OCI-LY3 (cell line): Measurements from ENCODE around the gene CXCR1.

Experiments used
- H2AFZ ChIP-seq: fragments of 200-600, 300-600 bp; shearing (Covaris generic); 2 replicates; pipeline ENCODE4 v1.6.0; 2014; ENCODE audit warnings: antibody characterized with exemption, low read depth, low read length
- H3K27ac ChIP-seq: fragments of 200-600, 300-600 bp; sonication (generic); 2 replicates; pipeline ENCODE4 v1.5.1; 2014; ENCODE audit warnings: mild to moderate bottlenecking, low read length, moderate library complexity, mixed read lengths
- H3K27me3 ChIP-seq: fragments of 200-600, 300-600 bp; sonication (generic); 2 replicates; pipeline ENCODE4 v1.6.1; 2014; ENCODE audit warnings: low read depth, low read length, mixed read lengths
- H3K36me3 ChIP-seq: fragments of 200-600, 300-600 bp; sonication (generic); replicated peaks from 2 replicates; pipeline ENCODE3; 2014; ENCODE audit warnings: low read depth, low read length, mixed read lengths
- H3K4me1 ChIP-seq: fragments of 300-600, 200-600 bp; sonication (generic); 2 replicates; pipeline ENCODE4 v1.6.1; 2014; ENCODE audit warnings: low read length, mixed read lengths
- H3K4me2 ChIP-seq: fragments of 200-600, 300-600 bp; sonication (generic); 2 replicates; pipeline ENCODE4 v1.6.1; 2014; ENCODE audit warnings: low read length, mixed read lengths
- H3K4me3 ChIP-seq: fragments of 300-600, 200-600 bp; sonication (generic); 2 replicates; pipeline ENCODE4 v1.5.1; 2014; ENCODE audit warnings: antibody characterized with exemption, mild to moderate bottlenecking, low read length, moderate library complexity
- H3K79me2 ChIP-seq: fragments of 300-600, 200-600 bp; shearing (Covaris generic); 2 replicates; pipeline ENCODE4 v1.6.1; 2014; ENCODE audit warnings: mild to moderate bottlenecking, low read length, mixed read lengths
- H3K9ac ChIP-seq: fragments of 300-600, 200-600 bp; shearing (Covaris generic); 2 replicates; pipeline ENCODE4 v1.6.0; 2014; ENCODE audit warnings: mild to moderate bottlenecking, low read length, moderate library complexity
- H3K9me3 ChIP-seq: fragments of 200-600, 300-600 bp; shearing (Covaris generic); 2 replicates; pipeline ENCODE4 v1.6.1; 2014; ENCODE audit warnings: low read length, mixed read lengths; ENCODE audit not compliant: insufficient read depth
- H4K20me1 ChIP-seq: fragments of 200-600, 300-600 bp; sonication (generic); 2 replicates; pipeline ENCODE4 v1.6.1; 2016; ENCODE audit warnings: low read length, mixed read lengths; ENCODE audit not compliant: insufficient read depth
- CTCF ChIP-seq: fragments of 200-600, 300-600 bp; sonication (generic); IDR thresholded peaks from 2 replicates; pipeline ENCODE4 v1.5.1; 2014; ENCODE audit warnings: antibody characterized with exemption, low read length, low read depth
- EZH2phosphoT487 ChIP-seq: fragments of 200-600 bp; shearing (Covaris generic); IDR thresholded peaks from 2 replicates; pipeline ENCODE4 v1.6.1; 2018; ENCODE audit warnings: antibody characterized with exemption, mixed run types, low read depth

CXCR1 gene

GRCh38 chr2:218188528-218188927, 21.8 kb upstream of the CXCR1 start:
- Histone ChIP-seq H3K4me1 (peaks cover 10% of the 10 kb centered on the region), H3K4me3 (no peak overlapping the region), H3K4me2 (no peak overlapping the region), H3K27me3 (no peaks in the 10 kb centered on the region), H3K79me2 (no peaks in the 10 kb centered on the region), H2AFZ (no peak overlapping the region), H3K27ac (no peak overlapping the region), H3K9me3 (no peaks in the 10 kb centered on the region), H4K20me1 (no peaks in the 10 kb centered on the region), H3K9ac (no peak overlapping the region), H3K36me3 (no peaks in the 10 kb centered on the region)
- TF ChIP-seq EZH2phosphoT487 (no peak), CTCF (no peak)

GRCh38 chr2:218187296-218188015, 20.7 kb upstream of the CXCR1 start:
- TF ChIP-seq EZH2phosphoT487 = no peak
- TF ChIP-seq CTCF = no peak
- H3K9ac ChIP-seq = no peak overlapping the region
- H2AFZ ChIP-seq = no peak overlapping the region
- H3K79me2 ChIP-seq = no peaks in the 10 kb centered on the region
- H3K4me1 ChIP-seq = peaks cover 10% of the 10 kb centered on the region
- no peak overlapping the region for H3K4me3 ChIP-seq
- H3K9me3 ChIP-seq = no peaks in the 10 kb centered on the region
- peaks cover 4% of the 10 kb centered on the region; the same call in 1 of the 2 replicates for H3K27me3 ChIP-seq
- no peak overlapping the region for H3K4me2 ChIP-seq
- H4K20me1 ChIP-seq = no peaks in the 10 kb centered on the region
- H3K36me3 ChIP-seq = no peaks in the 10 kb centered on the region
- no peak overlapping the region for H3K27ac ChIP-seq

GRCh38 chr2:218186876-218187275, 20.1 kb upstream of the CXCR1 start:
- no peaks in the 10 kb centered on the region for H3K36me3 ChIP-seq
- H3K4me2 ChIP-seq = peak overlapping the region; percentile 51; the same call in 1 of the 2 replicates
- H3K4me1 ChIP-seq = peaks cover 10% of the 10 kb centered on the region
- peaks cover 4% of the 10 kb centered on the region; the same call in 1 of the 2 replicates for H3K27me3 ChIP-seq
- peak overlapping the region; percentile 59 for H2AFZ ChIP-seq
- H4K20me1 ChIP-seq = no peaks in the 10 kb centered on the region
- no peak overlapping the region for H3K27ac ChIP-seq
- H3K9ac ChIP-seq = no peak overlapping the region; the same call in 1 of the 2 replicates
- no peaks in the 10 kb centered on the region for H3K79me2 ChIP-seq
- TF ChIP-seq EZH2phosphoT487 (no peak), CTCF (no peak)
- H3K4me3 ChIP-seq = no peak overlapping the region
- no peaks in the 10 kb centered on the region for H3K9me3 ChIP-seq

GRCh38 chr2:218186355-218186766, 19.6 kb upstream of the CXCR1 start:
- H3K36me3 ChIP-seq = no peaks in the 10 kb centered on the region
- H4K20me1 ChIP-seq = no peaks in the 10 kb centered on the region
- peak overlapping the region; percentile 59 for H2AFZ ChIP-seq
- no peak overlapping the region; the same call in 1 of the 2 replicates for H3K9ac ChIP-seq
- no peaks in the 10 kb centered on the region for H3K9me3 ChIP-seq
- peak; percentile 74 for TF ChIP-seq CTCF
- no peak for TF ChIP-seq EZH2phosphoT487
- peaks cover 4% of the 10 kb centered on the region for H3K27me3 ChIP-seq
- no peak overlapping the region for H3K27ac ChIP-seq
- peaks cover 10% of the 10 kb centered on the region for H3K4me1 ChIP-seq
- peak overlapping the region; percentile 25; the same call in 1 of the 2 replicates for H3K4me3 ChIP-seq
- H3K4me2 ChIP-seq = peak overlapping the region; percentile 51
- no peaks in the 10 kb centered on the region for H3K79me2 ChIP-seq
